22Rv1 (cell line): Measurements from ENCODE around the gene ZFYVE21.

Experiments
- H3K27ac ChIP-seq: fragments of 450-650 bp; 2 replicates; pipeline ENCODE4 v1.5.1; 2017
- CTCF ChIP-seq: fragments of 450-650 bp; IDR thresholded peaks from 2 replicates; pipeline ENCODE4 v1.5.1; 2017; ENCODE audit warnings: mild to moderate bottlenecking
- ZFX ChIP-seq: fragments of 450-650 bp; IDR thresholded peaks from 2 replicates; pipeline ENCODE4 v1.6.1; 2017; ENCODE audit warnings: antibody characterized with exemption, borderline replicate concordance

The ZFYVE21 gene

GRCh38 chr14:103732868-103733620, 17.4 kb downstream of the ZFYVE21 start:
- TF ChIP-seq ZFX (no peak), CTCF (no peak)
- peak overlapping the region; percentile 78 for H3K27ac ChIP-seq

GRCh38 chr14:103733651-103734050, 18.0 kb downstream of the ZFYVE21 start:
- no peak for TF ChIP-seq CTCF
- TF ChIP-seq ZFX, result no peak
- peak overlapping the region; percentile 78 for H3K27ac ChIP-seq

GRCh38 chr14:103734081-103734888, 18.7 kb downstream of the ZFYVE21 start:
- TF ChIP-seq CTCF, result no peak
- TF ChIP-seq ZFX, result no peak
- H3K27ac ChIP-seq, result peak overlapping the region; percentile 78

GRCh38 chr14:103735022-103735421, 19.4 kb downstream of the ZFYVE21 start:
- H3K27ac ChIP-seq, result peak overlapping the region; percentile 78
- TF ChIP-seq ZFX (no peak), CTCF (no peak)

- no peak for TF ChIP-seq ZFX
- no peak; the same call in 1 of the 2 replicates for TF ChIP-seq CTCF
- peak overlapping the region; percentile 78 for H3K27ac ChIP-seq
Observed at GRCh38 chr14:103735439-103735814, 19.8 kb downstream of the ZFYVE21 start.

GRCh38 chr14:103735815-103736545, 20.4 kb downstream of the ZFYVE21 start:
- TF ChIP-seq CTCF (no peak), ZFX (no peak)
- H3K27ac ChIP-seq, result peak overlapping the region; percentile 78
